A673 (cell line): ENCODE data around the gene EEPD1.

Source experiments
- CTCF ChIP-seq: fragments of 300-800, 200-600 bp; sonication (generic); conservative IDR thresholded peaks from 2 replicates; pipeline ENCODE4 v1.5.1; 2017; ENCODE audit warnings: low read depth, mild to moderate bottlenecking, antibody characterized with exemption, low read length, moderate library complexity, mixed read lengths
- EZH2 ChIP-seq: fragments of 200-600 bp; sonication (generic); IDR thresholded peaks from 2 replicates; pipeline ENCODE4 v1.6.1; 2017; ENCODE audit warnings: borderline replicate concordance, low read depth, mild to moderate bottlenecking, mixed read lengths, antibody characterized with exemption, low read length; ENCODE audit not compliant: poor library complexity, severe bottlenecking

- TF ChIP-seq CTCF (no peak), EZH2 (no peak)
Observed at GRCh38 chr7:36306722-36307121, 153.7 kb downstream of the EEPD1 start.
